SIG-M5 (cell line): ENCODE data around the gene ZNF805.
"Not testable (repeated sequence)": the region's sequence is repeated elsewhere in the genome, so short reads cannot be mapped to it uniquely, and the experiment has no call there.

Experiments
- DNase-seq: peaks from one replicate; lab custom pipeline; 2025; lab: John Stamatoyannopoulos, UW

ZNF805 gene

DNA sequence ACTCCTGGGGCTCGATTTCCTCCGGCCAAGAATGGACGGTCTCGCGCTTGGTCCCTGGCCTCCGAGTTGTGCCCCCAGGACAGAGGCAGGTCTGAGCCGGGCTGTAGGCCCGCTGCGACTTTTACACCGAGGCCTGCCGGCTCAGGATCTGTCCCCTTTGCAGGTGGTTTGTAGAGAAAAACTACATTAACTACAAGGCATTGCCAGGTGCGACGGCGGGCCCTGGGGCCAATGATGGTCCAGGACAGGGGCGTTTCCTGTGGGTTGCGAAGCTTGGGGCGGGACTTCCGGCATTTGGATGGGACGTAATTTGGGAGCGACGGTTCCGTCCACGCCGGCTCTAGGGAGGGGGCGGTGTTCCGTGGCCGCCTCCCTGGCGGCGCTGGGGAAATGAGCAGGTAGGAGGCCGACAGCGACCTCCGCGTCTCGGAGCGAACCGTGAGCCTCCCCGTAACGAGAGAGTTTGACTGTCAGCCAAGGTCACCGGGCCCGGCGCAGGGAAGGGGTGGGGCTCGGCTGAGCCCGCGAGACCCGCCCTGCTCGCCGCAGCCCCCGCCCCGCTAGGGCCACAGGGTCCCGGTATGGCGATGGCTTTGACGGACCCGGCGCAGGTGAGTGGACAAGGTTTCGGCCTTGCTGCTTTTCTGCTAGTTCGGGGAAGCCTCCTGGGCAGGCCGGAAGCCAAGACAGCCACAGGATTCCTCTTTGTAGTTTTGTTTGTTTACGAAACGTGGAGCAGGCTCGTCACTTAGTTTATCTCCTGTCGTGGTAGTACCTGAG lies at the start of gene ZNF805:
Gene ZNF805, plus strand, starts transcription at position 322 of the 780 bp plus-strand sequence. Its CDS starts 260 bp downstream, at position 582.
- peak; percentile 27 for DNase-seq

DNA sequence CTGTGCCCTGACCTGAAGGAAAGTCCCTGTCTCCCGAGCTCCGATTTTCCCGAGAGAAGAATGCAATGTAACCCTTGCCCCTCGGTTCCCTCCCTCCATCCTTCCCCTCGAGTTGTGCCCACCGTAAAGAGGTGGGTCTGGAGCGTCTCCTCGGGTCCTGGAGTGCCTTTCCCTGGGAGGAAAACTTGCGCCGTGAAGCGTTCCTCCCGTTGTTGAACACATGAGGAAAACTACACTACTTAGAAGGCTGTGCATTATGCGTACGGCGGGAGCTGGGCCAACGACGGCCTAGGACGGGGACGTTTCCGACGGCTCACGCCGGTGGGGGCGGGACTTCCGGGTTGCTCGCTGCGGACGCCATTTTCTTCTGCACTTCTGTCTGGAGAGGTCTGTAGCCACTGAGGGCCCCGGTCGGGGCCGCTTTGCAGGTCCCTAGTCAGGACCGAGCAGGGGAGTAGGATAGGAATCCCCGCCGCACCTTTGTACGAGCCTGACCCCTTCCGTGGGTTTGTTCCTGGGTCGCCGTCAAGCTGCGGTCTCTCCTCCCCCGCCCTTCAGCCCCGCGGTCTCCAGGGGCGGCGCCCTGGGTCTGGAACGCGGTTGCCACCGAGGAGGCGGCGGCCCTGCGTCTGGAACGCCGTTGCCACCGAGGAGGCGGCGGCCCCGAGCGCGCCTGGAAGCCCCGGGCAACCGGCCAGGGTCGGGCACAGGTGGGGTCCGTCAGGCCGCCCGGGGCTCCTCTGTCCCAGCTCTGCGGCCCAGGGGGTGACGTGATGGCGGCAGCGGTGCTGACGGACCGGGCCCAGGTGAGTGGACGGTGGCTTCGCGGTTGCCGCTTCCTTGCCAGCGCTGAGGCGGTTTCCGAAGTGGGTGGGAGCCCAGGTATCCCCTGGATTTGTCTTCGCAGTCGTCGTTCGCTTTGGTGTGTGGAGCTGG lies 49.0 kb upstream of the ZNF805 start, which contains the start of gene ZNF264:
Gene ZNF264, plus strand, starts transcription at position 360 of the 936 bp plus-strand sequence. Its CDS starts 414 bp downstream, at position 774.
- no peak for DNase-seq

DNA sequence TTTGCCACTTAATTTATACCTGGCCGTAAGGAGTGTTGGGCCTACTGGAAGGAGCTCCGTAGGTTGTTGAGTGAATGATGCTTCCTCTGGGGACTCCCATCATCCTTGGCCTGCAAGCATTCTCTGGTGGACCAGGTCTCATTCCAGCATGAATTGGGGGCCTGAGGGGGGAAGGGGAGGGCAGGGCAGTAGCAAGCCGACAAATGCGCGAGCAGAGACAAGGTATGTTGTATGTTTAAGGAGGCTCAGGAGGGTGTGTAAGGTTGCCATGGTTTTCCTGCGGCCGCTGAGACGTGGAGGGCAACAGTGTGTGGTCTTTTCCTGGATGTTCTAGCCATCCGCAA lies 48.4 kb upstream of the ZNF805 start:
- DNase-seq = no peak

DNA sequence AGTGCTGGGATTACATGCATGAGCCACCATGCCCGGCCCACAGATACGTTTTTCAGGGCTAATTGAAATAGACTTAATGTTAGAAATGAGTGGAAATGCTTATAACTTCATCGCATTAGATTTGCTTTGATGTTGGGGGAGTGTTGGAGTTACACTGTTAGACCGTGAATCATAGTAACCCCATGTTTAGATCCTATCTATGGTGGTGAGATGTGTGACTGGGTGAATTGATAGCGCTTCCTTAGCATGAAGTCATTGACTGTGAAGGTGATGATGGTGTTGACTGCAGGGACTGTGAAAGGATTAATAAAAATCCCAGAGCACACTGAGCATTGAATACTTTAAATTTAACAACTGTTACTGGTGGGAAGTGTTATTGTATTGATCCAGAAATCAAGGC lies 47.4 kb upstream of the ZNF805 start:
- no peak for DNase-seq

DNA sequence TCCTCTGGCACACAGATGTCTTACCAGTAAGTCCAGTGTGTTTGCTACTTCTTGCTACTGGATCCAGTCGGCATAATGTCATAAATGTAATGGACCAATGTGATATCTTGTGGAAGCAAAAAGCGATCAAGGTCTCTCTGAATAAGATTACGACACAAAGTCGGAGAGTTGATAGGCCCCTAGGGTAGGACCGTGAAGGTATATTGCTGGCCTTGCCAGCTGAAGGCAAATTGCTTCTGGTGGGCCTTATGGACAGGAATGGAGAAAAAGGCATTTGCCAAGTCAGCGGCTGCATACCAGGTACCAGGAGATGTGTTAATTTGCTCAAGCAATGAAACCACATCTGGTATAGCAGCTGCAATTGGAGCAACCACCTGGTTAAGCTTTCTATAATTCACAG lies 42.6 kb upstream of the ZNF805 start:
- DNase-seq = not testable (repeated sequence)

DNA sequence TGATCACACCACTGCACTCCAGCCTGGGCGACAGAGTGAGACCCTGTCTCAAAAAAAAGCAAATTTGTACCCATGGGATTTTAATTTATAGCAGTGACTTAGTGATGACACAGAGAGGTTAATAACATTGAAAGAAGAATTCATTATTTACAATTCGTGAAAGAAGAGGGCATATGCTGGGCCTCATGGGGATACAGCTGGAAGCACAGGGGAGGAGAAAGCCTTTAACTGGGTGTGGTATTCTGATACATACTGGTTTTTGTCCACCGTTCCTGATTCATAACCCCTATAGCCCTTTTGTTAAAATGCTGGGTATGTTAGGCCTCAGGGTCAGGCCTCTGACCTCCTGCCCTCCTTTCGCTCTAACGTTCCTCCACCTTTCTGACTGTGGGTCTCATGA lies 38.3 kb upstream of the ZNF805 start:
- DNase-seq = no peak

DNA sequence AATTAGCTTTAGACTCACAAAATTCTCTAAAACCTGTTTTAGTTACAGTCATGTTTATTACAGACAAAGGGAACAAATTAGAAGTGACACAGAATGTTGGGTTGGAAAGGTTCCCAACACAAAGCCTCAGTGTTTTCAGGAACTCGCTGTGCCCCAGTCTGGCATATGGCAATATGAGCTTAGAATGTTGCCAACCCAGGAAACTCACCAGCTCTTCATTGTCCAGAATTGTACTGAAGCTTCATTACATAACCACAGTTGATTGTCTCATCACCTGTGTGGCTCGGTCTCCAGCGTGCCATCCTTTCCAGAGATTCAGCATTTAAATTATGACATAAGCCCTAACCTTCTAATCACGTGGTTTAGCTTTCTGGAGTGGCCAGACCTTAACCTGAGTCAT lies 30.1 kb upstream of the ZNF805 start:
- no peak for DNase-seq

DNA sequence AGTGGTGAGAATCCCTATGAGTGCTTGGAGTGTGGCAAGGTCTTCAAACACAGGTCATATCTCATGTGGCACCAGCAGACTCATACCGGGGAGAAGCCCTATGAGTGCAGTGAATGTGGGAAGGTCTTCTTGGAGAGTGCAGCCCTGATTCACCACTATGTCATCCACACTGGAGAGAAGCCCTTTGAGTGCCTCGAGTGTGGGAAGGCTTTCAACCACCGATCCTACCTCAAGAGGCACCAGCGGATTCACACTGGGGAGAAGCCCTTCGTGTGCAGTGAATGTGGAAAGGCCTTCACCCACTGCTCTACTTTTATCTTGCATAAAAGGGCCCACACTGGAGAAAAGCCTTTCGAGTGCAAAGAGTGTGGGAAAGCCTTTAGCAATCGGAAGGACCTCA lies 28.3 kb upstream of the ZNF805 start:
- no peak for DNase-seq

DNA sequence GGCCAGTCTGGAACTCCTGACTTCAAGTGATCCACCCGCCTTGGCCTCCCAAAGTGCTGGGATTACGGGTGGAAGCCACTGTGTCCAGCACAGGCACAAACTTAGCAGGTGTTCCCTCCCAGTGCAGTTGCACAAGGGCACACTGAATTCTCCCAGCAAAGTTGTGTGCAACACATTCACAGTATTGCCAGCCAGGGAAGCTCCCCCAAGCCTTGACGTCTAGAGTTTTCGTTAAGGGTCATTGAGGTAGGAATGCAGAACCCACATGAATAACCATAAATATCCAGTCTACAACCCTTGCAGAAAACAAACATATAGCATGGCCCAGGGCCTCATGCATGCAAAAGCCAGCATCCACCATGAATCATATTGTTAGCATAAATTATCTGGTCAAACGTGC lies 12.9 kb upstream of the ZNF805 start:
- DNase-seq = no peak

DNA sequence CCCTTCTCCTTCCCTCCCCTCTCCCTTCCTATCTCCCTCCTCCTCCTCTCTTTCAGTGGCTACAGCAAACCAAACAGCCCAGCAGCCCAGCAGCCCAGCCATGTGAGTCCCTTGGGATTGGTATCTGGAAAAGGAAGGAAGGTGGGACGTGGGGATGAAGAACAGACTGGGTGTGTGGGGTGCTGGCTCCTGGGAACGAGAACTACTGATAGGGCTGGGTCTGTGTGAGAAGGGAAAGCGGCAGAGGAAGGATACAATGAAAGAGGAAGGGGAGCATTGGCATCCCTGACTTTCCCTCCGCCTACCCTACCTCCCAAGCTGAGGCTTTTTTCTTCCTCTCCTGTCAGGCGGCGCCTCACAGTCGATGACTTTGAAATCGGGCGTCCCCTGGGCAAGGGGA lies 8.7 kb upstream of the ZNF805 start:
- DNase-seq = no peak

DNA sequence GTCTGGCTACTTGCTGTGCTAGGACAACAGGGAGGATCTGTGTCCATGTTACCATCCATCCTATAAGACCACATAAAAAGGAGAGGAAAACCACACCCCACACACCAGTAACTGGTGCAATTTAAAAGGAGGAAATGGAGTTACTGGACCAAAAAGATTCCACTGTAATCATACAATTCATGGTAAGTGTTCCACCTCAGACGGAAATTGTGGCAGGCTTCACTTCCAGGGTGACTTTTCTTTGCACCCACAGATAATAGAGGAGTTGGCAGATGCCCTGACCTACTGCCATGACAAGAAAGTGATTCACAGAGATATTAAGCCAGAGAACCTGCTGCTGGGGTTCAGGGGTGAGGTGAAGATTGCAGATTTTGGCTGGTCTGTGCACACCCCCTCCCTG lies 7.2 kb upstream of the ZNF805 start:
- no peak for DNase-seq

DNA sequence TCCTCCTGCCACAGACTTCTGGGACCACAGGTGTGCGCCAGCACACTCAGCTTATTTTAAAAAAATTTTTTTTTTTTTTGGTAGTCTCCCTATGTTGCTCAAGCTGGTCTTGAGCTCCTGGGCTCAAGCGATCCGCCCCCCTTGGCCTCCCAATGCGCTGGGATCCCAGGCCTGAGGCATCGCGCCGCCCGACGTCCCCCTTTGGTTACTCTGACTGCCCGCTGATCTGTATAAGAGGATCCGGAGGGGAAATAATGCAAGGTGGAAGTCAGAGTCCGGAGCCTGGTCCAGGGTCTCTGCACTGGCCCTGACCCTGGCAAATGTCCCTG lies 486 bp upstream of the ZNF805 start:
- DNase-seq = no peak

DNA sequence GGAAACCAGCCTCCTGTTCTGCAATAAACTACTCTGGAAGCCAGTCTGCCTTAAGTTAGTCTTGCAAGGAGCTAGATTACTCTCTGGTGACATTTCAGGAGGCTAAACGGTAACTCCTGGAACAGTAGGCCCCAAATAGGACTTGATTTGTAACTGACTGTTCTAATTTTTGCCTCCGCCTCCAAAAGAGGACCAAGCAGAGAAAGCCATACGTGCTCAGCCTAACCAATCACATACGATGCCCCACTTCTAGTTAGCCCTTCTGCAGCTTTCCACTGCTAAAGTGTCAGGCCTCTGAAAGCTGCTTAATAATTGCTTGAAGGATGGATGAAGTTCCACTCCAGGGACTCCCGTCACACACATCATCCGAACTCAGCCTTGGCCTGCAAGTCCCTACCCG lies 744 bp downstream of the ZNF805 start:
- DNase-seq = no peak

DNA sequence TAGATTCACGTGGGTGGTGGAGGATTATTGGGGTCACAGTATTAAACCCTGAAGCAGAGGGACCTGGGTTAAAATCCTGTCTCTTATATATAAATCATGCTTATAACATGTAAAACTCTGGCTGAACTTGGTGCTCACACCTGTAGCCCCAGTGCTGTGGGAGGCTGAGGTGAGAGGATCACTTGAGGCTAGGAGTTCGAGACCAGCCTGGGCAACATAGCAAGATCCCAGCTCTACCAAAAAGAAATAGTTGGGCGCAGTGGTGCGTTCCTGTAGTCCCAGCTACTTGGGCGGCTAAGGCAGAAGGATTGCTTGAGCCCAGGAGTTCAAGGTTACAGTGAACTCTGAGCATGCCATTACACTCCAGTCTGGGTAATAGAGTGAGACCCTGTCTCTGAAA lies 2.4 kb downstream of the ZNF805 start:
- no peak for DNase-seq

DNA sequence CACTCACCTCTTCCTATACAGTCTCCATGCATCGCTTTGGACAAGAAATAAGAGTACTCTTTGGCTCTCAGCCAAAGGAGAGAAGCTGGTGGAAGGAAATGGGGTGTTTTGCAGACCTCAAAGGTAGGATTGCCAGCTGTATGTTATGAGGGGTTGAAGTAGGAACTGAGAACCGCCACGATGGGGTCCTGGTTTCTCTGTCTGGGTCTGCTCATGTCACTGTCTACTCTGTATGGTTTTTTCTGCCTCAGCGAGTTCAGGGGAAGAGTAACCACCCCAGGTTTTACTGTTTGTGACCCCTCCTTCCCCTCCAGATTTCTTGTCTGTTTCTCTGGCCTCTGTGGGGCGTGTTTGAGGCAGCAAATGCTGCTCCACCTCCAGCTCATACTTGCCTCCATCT lies 4.1 kb downstream of the ZNF805 start:
- no peak for DNase-seq

DNA sequence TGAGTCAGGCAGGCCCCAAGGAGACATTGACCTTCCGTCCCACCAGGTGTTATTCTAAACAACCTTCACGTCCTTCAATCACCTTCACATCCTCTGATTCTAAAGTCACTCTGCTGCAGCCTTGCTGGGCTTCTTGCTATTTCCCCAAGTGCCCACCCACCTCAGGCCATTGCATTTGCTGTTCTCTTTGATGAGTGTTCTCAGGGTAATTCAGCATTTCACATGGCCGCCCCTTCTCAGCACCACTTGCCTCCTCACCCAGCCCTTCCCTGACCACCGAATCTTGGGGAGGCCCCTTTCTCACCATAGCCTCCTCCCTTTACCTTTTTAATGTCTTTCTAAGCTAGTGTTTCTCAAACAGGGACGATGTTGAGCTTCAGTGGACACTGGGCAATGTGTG lies 4.6 kb downstream of the ZNF805 start:
- no peak for DNase-seq

DNA sequence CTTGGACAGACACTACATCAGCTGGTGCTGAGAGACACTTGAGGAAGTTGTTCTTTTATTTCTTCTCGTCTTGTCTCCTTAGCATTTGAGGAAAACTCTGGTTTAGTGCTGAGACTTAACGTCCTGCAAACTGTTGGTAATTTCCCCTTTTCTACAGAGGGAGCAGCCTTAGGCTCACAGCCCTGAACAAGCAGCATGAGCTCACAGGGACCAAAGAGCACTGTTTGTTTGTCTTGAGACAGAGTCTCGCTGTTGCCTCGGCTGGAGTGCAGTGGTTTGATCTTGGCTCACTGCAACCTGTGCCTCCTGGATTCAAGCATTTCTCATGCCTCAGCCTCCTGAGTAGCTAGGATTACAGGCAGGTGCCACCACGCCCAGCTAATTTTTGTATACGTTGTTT lies 5.5 kb downstream of the ZNF805 start:
- DNase-seq = no peak

DNA sequence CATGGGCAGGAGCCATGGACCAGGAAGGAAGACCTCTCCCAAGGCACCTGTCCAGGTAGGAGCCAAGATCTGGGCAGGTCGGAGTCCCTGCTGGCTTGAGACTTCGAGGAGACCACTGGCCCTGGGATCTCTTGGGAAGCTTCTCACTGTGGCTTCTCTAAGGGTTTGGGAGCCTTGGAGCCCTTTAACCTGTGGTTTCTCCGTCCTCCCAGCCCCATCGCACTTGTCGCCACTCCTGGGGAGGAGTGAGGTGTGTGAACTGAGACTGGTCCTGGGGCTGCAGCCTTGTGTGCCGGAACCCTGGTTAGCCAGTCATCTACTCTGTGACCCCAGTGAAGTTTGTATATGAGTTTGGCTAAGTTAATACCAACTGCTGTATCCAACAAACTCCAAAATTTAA lies 8.2 kb downstream of the ZNF805 start:
- DNase-seq = no peak

DNA sequence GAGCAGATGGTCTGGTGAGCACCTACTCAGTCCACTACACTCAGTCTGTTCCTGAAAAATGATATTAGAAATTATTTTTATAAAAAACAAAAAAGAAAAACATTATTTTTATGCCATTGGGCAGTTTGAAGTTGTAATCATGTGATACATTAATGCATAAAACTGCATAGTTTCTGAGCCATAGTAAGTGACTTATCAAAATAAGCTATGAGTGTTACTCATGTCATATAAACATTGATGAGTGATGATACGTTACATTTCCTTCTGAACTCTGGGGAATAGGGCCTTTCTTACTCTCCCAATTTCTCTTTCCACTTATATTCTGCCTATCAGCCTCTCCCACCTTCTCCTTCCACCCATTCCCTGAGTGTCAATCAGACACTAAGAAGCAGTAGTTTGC lies 8.9 kb downstream of the ZNF805 start:
- no peak for DNase-seq

DNA sequence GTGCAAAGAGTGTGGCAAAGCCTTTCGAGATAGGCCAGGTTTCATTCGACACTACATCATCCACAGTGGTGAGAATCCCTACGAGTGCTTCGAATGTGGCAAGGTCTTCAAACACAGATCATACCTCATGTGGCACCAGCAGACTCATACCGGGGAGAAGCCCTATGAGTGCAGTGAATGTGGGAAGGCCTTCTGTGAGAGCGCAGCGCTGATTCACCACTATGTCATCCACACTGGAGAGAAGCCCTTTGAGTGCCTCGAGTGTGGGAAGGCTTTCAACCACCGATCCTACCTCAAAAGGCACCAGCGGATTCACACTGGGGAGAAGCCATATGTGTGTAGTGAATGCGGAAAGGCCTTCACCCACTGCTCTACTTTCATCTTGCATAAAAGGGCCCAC lies 13.3 kb downstream of the ZNF805 start:
- not testable (repeated sequence) for DNase-seq

DNA sequence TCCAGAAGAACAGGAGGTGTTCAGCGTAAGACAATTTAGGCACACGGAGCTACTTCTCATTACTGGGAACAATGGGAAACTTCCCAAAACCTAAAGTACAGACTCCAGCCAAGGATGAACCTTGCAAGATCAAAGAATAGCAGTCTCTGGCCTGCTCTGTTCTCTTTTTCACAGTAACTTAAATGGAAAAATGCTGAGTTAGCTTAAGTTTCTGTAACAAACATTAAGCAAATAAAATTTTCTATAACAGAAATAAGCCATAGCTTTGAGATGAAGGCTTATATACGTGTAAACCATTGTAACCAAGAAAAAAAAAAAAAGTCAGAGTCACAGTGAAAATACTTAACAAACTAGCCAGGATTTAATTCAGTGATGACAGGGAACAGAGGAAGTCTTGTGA lies 21.6 kb downstream of the ZNF805 start:
- no peak for DNase-seq

DNA sequence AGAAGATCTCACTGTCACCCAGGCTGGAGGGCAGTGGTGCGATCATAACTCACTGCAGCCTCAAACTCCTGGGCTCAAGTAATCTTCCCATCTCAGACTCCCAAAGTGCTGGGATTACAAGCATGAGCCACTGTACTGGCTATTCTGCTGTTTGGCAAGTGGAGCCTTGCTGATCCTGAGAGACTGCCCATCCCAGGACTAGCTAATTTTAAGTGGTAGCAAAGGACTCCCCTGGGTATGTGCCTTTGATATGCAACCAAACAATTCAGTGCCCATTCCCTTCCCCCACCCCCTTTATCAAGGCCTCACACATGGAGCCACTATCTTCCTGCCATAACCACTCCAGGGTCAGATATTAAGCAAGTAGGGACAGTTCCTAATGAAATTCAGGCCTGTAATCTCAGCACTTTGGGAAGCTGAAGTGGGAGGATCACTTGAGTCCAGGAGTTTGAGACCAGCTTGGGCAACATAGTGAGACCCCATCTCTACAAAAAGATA lies 22.9 kb downstream of the ZNF805 start:
- no peak for DNase-seq

DNA sequence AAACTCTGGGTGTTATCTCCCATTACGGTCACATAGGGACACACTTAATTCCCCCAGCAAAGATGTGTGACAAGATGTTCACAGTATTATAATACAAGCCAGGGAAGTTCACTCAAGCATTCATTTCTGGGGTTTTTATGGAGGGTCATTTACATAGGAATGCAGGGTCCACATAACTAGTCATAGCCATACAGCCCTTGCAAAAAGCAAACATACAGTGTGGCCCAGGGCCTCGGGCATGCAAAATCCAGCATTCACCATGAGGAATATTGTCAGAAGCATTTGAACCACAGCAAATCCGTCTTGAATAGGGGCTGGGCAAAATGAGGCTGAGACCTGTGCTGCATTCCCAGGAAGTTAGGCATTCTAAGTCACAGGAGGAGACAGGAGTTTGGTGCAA lies 26.9 kb downstream of the ZNF805 start:
- no peak for DNase-seq
